Erythroblast (primary cell): ENCODE results near the gene HMGCR.

Experiments
- GATA1 ChIP-seq: IDR thresholded peaks from 2 replicates; pipeline ENCODE4 v1.6.1; 2011; ENCODE audit warnings: low read depth, mild to moderate bottlenecking, control low read depth, low read length, moderate library complexity
- POLR2A ChIP-seq: IDR thresholded peaks from 2 replicates; pipeline ENCODE4 v1.6.1; 2011; ENCODE audit warnings: mild to moderate bottlenecking, low read length

- TF ChIP-seq POLR2A: no peak
- TF ChIP-seq GATA1: no peak
Measured at GRCh38 chr5:75363726-75364495, 26.9 kb downstream of the HMGCR start.
